OCI-LY1 (cell line): ENCODE data around the gene FST.

Experiments used
- CTCF ChIP-seq: fragments of 200-600 bp; sonication (generic), shearing (Covaris generic); IDR thresholded peaks from 2 replicates; pipeline ENCODE4 v1.5.1; 2017; ENCODE audit warnings: mild to moderate bottlenecking, antibody characterized with exemption, low read length, moderate library complexity, mixed read lengths
- EZH2 ChIP-seq: fragments of 200-600 bp; sonication (generic), shearing (Covaris generic); IDR thresholded peaks from 2 replicates; pipeline ENCODE4 v1.8.0; 2017; ENCODE audit warnings: borderline replicate concordance, mixed run types, mild to moderate bottlenecking, antibody characterized with exemption, low read length, moderate library complexity, mixed read lengths

GRCh38 chr5:53473633-53474032 lies 6.8 kb upstream of the FST start:
- TF ChIP-seq CTCF (no peak), EZH2 (no peak)
